ENCODE measurements around the gene CCL26.

Gene CCL26

GRCh38 chr7:75772081-75773077 is at the start of gene CCL26:
Gene CCL26, minus strand, starts transcription at chr7:75772211. Its CDS starts 35 bp downstream, at chr7:75772176.
- DNase-seq (ENCODE audit: low read depth) = no peak
- H3K4me3 ChIP-seq (ENCODE audit: low read depth, low read length) = no peak within 1 kb of the TSS
- TF ChIP-seq CTCF (IDR thresholded peaks at IDR 0.05; ENCODE audit: control insufficient read depth, extremely low read depth, insufficient read depth) = no peak

- no peak for TF ChIP-seq CTCF (IDR thresholded peaks at IDR 0.05; ENCODE audit: control insufficient read depth, extremely low read depth, insufficient read depth)
Measured at GRCh38 chr7:75820688-75821087, 48.7 kb upstream of the CCL26 start.

GRCh38 chr7:75819711-75820110 is 47.7 kb upstream of the CCL26 start:
- DNase-seq (ENCODE audit: low read depth) = no peak
- TF ChIP-seq CTCF (IDR thresholded peaks at IDR 0.05; ENCODE audit: control insufficient read depth, extremely low read depth, insufficient read depth) = no peak
- H3K4me3 ChIP-seq (ENCODE audit: low read depth, low read length) = no peak overlapping the region

More at GRCh38 chr7:75820688-75821087, 48.7 kb upstream of the CCL26 start:
- no peak overlapping the region for H3K4me3 ChIP-seq (ENCODE audit: low read depth, low read length)
- DNase-seq (ENCODE audit: low read depth) = no peak

- DNase-seq (ENCODE audit: low read depth) = no peak
- TF ChIP-seq CTCF (IDR thresholded peaks at IDR 0.05; ENCODE audit: control insufficient read depth, extremely low read depth, insufficient read depth) = no peak
- H3K4me3 ChIP-seq (ENCODE audit: low read depth, low read length) = no peak overlapping the region
Measured at GRCh38 chr7:75818472-75818871, 46.5 kb upstream of the CCL26 start.

- DNase-seq (ENCODE audit: low read depth) = no peak
- no peak for TF ChIP-seq CTCF (IDR thresholded peaks at IDR 0.05; ENCODE audit: control insufficient read depth, extremely low read depth, insufficient read depth)
Measured at GRCh38 chr7:75817116-75817515, 45.1 kb upstream of the CCL26 start.

GRCh38 chr7:75815418-75816064 is 43.5 kb upstream of the CCL26 start:
- no peak overlapping the region for H3K4me3 ChIP-seq (ENCODE audit: low read depth, low read length)
- TF ChIP-seq CTCF (IDR thresholded peaks at IDR 0.05; ENCODE audit: control insufficient read depth, extremely low read depth, insufficient read depth) = no peak
- no peak for DNase-seq (ENCODE audit: low read depth)

More at GRCh38 chr7:75817116-75817515, 45.1 kb upstream of the CCL26 start:
- no peak overlapping the region for H3K4me3 ChIP-seq (ENCODE audit: low read depth, low read length)

All from LNCaP clone FGC (cell line).